Right renal cortex interstitium (tissue), 3 donors: Measurements from ENCODE around the gene SH3BP4. TPM values are rescaled to one million over a fixed set of nuclear protein-coding genes. Genes with fewer than 3 reads are reported as not detected.

ENCODE experiments used
- DNase-seq, 3 donors: peaks; one replicate each; pipeline ENCODE4 v3.0.0-alpha.2; 2013; ENCODE audit warnings: low read depth in 3 of 3, low spot score in 2 of 3
- polyA plus RNA-seq, 3 donors: library from polyadenylated mRNA; unstranded; fragments of 120-200 nt; gene quantifications; one replicate each; pipeline ENCODE4 v1.2.1, GENCODE V29; 2013; ENCODE audit not compliant: insufficient read length in 3 of 3

The SH3BP4 gene
- polyA plus RNA-seq, 3 donors: 43.5 to 45.0 (median 43.6) TPM

DNA sequence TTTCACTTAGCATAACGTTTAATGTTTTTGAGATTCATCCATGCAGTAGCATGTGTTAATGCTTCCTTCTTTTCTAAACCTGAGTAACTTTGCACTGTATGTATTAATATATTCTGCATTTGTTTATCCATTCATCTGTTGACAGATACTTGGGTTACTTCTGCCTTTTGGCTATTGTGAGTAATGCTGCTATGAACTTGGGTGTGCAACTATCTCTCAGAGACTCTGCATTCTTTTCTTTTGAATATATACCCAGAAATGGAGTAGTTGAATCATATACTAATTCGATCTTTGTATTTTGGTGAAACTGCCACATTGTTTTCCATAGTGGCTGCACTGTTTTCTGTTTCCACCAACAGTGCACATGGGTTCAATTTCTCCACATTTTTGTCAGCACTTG, 128.3 kb downstream of the SH3BP4 start:
- DNase-seq: no peak

DNA sequence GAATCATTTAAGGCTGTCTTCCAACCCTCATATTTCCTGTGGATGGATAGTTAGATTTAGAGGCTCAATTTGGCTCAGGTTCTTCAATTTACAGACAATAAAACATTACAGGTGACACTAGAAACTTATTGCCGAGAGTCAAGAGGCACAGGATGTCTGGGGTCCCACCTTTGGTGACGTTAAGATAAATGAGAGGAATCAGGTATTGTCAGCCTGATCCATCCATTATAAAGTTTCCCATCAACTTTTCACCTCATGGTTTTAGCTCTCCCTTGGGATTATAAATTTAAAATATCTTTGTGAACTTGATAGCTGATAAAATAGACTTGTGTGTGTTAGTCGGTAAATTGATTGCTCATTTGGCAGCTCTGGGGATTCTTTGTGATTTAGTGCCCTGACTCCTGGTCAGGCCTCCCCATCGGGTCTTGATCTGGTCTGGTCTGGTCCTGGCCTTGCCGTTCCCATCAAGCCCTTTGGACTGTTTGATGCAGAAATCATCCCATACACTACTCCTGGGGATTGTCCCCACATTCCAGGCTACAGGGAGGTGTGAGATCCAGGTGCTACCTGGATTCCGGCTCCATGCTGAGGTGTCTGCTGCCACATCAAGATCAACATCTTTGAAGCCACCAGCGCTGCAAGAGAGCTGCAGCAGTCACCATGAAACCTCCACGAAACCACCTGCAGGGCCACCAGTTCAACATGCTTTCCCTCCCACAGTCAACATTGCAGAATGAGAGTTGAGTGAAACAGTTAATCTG, 130.9 kb downstream of the SH3BP4 start:
- no peak for DNase-seq

DNA sequence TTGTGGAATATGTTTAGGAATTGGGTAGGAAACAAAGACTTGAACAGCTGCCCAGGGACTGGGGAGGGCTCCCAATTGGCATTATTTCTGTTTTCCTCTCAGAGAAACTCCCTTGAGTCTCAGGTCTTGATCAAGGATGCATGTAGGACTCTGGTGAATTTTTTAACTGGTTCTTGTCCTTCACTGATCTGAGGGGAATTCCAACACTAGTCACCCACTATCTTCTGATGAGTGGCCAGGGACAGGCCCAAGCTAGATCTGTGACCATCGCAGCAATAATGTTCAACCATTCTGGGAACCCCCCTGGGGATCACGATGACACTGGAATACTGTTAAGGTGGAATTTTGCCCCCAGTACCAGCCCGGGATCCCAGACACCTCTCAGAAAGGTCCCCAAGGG, 132.0 kb downstream of the SH3BP4 start:
- DNase-seq: no peak

DNA sequence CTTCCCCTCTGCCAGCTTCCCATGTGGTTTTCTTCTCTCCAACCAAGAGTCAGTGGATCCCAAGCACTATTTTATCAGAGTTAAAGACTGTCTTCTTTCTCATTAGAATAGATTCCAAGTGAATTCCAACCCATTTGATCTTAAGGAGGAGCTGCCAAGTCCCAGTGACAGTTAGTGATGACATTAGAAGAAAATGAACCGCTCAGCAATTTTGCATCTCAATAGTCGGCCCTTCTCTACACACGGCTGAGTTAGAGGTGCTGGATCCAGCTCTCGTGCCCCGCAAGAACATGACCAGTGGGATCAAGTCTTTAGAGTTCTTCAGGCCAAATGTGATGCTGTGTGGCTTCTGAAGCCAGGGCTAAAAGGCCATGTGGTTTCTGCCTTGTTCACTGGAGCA, 132.6 kb downstream of the SH3BP4 start:
- DNase-seq: no peak

DNA sequence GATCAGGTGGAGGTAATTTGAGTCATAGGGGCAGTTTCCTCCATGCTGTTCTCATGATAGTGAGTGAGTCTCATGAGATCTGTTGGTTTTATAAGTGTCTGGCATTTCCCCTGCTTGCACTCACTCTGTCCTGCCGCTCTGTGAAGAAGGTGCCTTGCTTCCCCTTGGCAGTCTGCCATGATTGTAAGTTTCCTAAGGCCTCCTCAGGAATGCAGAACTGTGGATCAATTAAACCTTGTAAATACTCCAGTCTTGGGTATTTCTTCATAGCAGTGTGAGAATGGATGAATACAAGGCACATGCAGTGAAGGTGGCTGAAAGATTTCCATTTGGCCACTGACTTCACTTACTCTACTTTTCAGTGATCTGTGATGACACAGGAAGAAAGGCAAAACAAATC, 133.7 kb downstream of the SH3BP4 start:
- no peak for DNase-seq

DNA sequence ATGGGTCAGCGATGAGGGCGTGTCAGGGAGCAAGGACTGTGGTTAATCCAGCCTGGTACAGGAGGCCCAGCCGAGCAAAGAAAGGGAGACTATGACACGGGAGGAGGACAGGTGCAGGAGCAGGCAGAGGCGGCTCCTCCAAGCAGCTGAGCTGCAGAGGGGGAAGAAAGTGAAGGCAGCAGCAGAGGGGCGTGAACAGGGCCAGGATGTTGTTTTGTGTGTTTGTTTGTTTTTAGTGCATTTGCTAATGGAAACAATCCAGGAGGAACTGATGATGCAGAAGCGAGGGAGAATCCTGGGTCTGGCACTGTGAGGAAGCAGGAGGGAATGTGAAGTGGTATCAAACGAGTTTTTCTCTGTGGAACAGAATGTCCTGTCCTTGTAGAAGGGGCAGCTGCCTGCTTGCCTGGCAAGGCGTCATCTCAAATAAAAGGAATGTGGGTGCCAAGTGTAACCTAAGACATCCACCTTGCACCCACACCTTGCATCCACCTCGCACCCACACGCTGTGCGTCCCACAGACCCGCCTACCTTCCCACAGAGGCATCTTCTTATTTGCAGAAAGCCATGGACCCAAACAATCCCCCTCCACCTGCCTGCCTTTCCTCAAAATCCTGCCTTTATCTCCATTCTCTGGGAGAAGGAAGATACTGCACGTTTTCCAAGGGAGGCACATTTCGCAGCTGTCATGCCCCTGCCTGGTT, 134.8 kb downstream of the SH3BP4 start:
- DNase-seq: no peak

DNA sequence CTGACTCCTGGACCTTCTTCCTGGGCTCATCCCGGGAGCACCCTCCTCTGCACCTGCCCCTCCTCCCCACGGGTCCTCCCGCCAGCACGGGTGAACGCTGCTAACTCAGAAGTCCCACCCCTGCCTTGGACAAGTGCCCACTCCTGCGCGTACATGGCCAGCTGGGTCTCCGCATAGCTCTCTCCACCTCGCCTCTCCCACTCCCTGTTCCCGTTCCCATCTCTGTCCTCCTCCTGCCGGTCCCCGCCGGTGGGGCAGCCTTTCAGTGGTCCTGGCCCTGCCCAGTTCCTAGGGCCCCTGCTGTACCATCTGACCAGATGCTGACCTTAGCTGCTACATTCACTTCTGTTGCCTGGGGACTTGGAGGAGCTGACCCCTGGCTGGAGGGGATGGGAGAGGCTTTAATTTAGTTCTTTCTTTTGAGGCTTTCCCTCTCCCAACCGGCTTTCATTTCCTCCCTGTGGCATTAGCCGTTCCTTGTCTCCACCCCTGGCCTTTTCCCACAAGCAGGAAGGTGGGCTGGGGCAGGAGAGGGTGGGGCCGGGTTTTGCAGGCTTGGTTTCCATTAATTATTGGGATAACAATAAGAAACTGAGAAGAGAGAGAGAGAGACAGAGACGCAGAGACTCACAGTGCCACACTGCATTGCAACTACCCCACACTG, 136.1 kb downstream of the SH3BP4 start:
- DNase-seq: peak in 1 of 3 donors; percentile 32

DNA sequence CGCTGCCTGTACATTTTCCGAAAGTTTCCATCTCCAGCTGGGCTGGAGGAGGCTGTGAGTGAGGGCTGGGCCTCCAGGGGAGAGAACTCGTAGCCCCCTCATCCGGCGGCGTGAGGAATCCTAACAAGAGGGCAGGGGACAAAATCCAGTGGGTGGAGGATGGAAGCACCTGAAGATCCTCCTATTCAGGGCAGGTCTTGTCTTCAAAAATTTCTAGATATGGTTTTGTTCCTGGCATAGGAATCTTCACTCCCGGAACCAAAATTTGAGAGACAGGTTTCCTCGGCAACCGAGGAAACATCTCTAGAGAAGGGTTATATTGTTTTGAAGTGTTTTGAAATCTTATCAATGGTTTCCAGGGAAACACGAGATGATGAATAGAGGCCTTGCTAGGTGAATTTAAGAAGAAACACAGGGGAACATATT, 136.7 kb downstream of the SH3BP4 start:
- DNase-seq: no peak

DNA sequence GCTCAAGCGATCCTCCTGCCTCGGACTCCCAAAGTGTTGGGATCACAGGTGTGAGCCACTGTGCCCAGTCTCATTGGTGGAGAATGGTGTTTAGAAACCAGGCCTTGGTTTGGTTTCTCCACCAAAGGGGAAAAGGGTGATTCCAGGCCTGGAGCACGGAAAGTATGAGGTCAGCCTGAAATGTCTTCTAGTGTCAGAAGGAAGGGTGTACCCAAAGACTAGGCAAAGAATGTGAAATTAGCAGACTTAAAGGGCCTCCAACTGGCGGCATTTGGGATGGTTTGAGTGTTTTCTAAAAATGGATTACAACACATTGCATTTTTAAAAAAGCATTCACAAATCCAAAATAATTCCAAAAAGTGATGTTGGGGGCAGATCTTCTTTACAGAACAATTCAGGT, 139.6 kb downstream of the SH3BP4 start:
- DNase-seq: no peak

DNA sequence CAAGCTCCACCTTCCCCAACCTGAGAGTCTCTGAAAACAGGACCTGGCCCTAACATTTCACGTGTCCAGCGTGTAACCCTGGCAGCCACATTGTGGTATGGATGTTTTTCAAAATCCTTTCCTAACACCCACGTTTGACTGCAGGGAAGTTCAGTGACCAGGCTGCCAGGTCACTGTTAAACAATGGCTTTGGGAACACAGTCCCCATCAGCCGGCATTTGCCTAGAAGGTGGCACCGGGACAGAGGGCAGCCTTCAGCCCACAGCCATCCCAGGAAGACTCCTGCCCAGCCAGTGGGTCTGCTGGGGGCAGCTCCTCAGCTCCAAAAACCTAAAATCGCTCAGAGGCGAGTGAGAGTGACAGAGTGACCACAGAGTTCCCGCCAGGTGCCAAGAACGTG, 140.2 kb downstream of the SH3BP4 start:
- DNase-seq: no peak

DNA sequence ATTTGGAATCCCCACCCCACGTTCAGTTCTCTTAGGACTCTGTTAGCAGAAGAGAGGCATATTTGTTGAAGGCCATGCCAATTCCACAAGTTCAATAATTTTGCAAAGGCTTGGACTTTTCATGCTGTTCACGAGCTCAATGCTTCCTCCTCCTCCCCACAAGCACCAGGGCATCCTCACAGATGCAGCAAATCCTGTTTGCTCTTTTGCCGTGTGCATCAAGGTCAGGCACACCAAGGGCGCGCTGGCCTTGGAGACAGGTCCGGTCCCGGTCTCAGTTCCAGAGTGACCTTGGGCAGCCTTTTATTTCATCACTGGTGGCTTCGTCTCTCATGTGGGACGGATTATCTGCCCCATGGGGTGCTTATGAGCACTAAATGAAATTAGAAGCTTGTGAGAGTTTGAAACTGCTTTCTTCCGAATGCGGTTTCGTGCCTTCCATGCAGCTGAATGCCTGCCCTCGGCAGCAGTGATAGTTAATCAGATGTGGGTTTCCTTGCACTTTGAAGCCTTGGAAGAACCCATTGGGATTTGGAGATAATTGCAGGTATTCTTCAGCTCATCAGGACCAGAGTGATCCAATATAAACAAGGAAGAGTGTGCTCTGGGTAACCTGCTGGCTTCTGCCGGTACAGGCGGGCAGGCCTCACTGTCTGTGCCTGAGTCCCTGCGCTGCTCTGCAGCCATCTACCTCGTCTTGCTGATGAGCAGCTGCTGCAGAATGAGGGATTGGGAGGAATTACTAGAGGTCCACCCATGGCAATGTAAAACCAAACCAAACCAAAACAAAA, 140.8 kb downstream of the SH3BP4 start:
- no peak for DNase-seq

DNA sequence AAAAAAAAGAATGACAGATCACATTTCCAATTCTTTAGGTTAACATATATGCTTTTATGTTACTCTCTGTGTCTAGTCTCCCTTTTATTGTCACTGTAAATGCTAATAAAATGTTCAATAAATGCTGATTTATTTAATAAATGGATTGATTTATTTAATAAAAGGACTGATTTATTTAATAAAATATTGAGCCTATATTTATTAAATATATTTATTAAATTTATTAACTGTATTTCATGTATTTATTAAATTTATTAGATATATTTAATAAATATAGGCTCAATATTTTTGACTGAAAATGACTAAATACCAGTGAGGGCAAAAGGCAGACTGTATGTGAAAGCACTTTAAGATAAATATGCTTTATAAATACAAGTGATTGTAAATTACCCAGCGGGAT, 142.6 kb downstream of the SH3BP4 start:
- DNase-seq: no peak

DNA sequence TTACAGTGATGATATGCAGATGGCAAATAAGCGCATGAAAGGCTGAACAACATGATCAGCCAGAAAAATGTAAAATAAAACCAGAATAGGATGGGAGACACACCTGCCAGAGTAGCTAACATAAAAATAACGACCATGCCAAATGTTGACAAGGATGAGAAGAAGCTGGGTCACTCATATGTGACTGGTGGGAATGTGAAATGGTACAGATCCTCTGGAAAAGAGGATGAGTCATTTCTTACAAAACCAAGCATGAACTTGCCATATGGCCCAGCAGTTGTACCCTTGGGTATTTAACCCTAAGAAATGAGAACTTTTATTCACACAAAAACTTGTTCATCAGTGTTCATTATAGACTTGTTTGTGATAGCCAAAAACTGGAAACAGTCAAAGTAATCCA, 143.8 kb downstream of the SH3BP4 start:
- DNase-seq: no peak

DNA sequence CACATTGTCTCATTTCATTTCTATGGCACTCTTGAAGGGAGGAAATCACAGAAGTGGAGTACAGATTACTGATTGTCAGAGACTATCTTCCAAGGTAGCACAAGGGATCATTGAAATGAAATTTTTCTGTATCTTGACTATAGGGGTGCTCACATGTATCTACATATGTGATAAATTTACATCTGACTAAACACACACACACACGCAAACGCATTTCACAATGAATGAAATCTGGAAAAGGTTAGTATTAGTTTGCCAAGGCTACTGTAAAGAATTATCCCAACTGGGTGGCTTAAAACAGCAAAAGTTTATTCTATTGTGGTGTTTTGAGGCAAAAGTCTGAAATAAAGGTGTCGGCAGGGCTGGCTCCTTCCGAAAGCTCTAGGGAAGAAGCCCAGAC, 144.6 kb downstream of the SH3BP4 start:
- no peak for DNase-seq

DNA sequence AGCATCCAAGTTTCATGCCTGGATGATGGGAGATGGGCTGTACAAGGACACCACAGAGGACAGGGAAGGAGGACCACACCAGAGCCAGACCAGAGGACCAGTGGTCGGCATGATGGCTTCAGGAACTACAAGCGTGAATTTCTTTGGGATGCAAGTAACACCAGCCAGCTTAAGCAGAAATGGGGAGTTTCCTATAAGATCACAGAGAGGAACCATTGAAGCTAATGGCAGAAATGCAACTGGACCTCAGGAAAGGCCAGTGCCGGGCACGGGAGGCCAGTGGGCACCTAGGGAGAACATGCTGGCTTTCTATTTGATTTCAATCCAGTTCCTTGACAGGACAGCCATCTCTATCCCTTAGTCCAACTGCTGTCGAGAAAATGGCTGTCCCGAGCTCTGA, 145.4 kb downstream of the SH3BP4 start:
- no peak for DNase-seq

DNA sequence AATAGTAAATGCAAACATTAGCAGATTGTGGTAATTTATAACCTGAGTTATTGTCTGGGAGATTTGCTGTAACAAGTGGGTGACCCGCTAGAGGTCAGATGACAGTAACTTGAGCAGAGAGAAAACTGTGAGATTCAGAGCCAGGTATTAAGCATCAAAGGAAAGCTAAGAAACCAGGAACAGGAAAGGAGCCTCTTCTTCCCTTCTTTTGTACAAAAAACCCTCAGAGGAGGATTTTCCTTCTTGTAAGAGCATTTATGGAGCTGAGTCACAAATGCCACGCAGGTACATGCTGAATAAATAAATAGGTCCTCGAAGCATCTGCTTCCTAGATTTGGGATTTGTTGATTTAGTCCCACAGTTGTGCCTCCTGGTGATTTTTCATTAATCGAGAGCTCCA, 146.5 kb downstream of the SH3BP4 start:
- no peak for DNase-seq

DNA sequence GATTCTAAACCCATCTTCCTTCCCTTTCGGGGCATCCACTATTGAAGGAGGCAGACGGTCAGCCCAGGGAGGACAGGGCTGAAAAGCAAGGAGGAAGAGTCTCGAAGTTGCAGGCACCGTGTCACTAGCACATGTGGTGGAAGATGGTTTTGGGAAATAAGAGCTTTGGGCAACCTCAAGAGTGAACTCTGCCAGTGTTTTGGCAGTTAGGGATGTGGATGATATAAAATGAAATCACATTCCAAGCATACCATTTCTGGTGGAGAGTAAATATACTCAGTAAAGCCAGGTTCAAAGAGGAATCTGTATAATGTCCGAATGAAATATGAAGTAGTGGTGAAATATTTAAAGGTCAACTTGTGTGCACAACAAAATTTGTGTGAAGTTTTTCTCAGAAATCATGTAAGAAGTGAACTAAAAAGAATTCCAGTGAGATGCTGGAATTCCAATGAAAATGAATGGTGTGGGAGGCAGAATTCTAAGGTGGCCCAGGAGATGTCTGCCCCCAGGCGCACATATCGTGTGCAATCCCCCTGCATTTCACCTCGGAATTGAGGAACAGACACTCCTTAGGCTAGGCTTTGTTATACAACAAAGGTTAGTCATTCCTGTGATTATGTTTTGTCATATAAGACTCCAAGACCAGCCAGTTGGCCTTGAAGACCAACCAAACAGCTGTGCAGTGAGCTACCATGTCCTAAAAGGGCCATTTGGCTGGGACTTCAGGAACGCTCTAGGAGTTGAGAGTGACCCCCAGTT, 147.1 kb downstream of the SH3BP4 start:
- DNase-seq: no peak

DNA sequence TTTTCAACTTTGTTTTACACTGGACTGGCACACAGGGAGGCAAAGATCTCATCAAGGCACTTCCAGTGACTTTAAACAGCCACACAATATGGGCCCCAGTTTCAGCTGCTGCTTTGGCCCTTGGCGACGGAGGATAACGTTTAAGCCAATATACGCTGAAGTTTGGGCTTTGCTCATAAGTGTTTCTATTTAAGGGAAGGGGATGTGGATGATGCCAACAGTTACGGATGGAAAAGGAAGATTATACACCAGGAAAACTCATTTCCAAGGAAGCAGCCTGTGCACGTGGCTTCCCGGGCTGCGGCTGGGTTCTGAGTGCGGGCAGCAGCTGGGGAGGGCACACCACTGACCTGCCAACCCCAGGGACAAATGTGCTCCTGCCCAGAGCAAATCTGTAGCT, 151.1 kb downstream of the SH3BP4 start:
- no peak for DNase-seq
